Left lung (tissue), 10 donors: ENCODE data around the gene SUB1. TPM values are rescaled to one million over a fixed set of nuclear protein-coding genes. Genes with fewer than 3 reads are reported as not detected.
A peak's percentile ranks its signal among the peaks of the same experiment; 100 is the strongest.

ENCODE experiments used
- ATAC-seq: fragments of 200-7000 bp; cut with Tn5 transposase; one replicate; pipeline ENCODE4 v1.9.1; 2020; ENCODE audit warnings: moderate library complexity
- DNase-seq, 4 donors: peaks; one replicate each; pipeline ENCODE4 v3.0.0-alpha.2; 2013 to 2020
- H3K27ac ChIP-seq, 2 donors: fragments of 200-600 bp; sonication (generic) in 1 of 2; one replicate each; pipeline versions ENCODE4 v1.5.0 to v1.8.0; 2020 to 2021
- H3K27me3 ChIP-seq, 2 donors: fragments of 200-600 bp; sonication (generic) in 1 of 2; one replicate each; pipeline versions ENCODE4 v1.5.0 to v1.8.0; 2020 to 2021
- H3K36me3 ChIP-seq, 2 donors: fragments of 200-600 bp; sonication (generic) in 1 of 2; one replicate each; pipeline versions ENCODE4 v1.5.0 to v1.8.0; 2020 to 2021
- H3K4me1 ChIP-seq, 2 donors: fragments of 200-600 bp; one replicate each; pipeline ENCODE4 v1.8.0; 2021
- H3K4me3 ChIP-seq, 2 donors: fragments of 200-600 bp; sonication (generic) in 1 of 2; one replicate each; pipeline versions ENCODE4 v1.5.0 to v1.8.0; 2020 to 2021; ENCODE audit warnings: mild to moderate bottlenecking in 1 of 2
- H3K9me3 ChIP-seq, 2 donors: fragments of 200-600 bp; sonication (generic) in 1 of 2; one replicate each; pipeline versions ENCODE4 v1.5.0 to v1.8.0; 2020 to 2021
- intact Hi-C, 2 donors: fragments of 100-400 bp; cut with DNase I; formaldehyde crosslinking; loops; one replicate each; pipeline versions ENCODE4 v1.11.2 to v1.14.2; 2022
- polyA plus RNA-seq, 6 donors: library from polyadenylated mRNA; unstranded; fragments of 120-200 nt; gene quantifications; one replicate each; pipeline ENCODE4 v1.2.1, GENCODE V29; 2013; ENCODE audit not compliant: insufficient read length in 6 of 6
- total RNA-seq, 2 donors: library from RNA; stranded (reverse); fragmentation: NEBNext Ultra II Directional; extraction: Animal tissue kit (Norgen Biotek cat#: 25700); gene quantifications; one replicate each; pipeline ENCODE4 v1.2.1, GENCODE V29; 2021
- TF ChIP-seq, protein P1 (sequence below), 2 donors: fragments of 200-600 bp; sonication (generic) in 1 of 2; IDR thresholded peaks; one replicate each; pipeline versions ENCODE4 v1.5.0 to v1.8.0; 2021; ENCODE audit warnings: antibody characterized with exemption in 2 of 2
- donor health status: DM: no; HTN: yes; CAD: no.
- donor health status: DM: no; HTN: no; CAD: no.

Gene SUB1
- total and polyA plus RNA-seq, 8 donors: 166 to 289 (median 256) TPM

DNA sequence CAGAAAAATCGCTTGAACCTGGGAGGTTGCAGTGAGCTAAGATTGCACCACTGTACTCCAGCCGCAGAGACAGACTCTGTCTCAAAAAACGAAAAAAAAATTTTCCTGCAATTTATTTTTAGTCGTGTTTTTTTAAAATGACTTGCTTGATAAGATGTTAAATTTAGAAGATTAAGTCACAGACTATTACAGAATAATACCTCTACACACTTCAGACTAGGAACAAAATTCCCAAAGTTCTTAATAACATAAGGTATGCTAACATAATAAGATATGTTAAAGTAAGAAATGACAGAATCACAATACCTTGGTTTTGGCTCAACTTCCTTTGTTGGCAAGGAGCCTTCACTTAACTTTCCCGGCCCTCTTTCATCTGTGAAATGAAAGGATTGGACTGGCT, 66.3 kb downstream of the SUB1 start:
- Histone ChIP-seq H3K27ac (no peak overlapping the region), H3K27me3 (no peaks in the 10 kb centered on the region), H3K4me3 (no peak overlapping the region), H3K4me1 (no peaks in the 10 kb centered on the region), H3K36me3 (no peaks in the 10 kb centered on the region), H3K9me3 (peaks cover 0 to 14% of the 10 kb centered on the region in 2 donors)
- DNase-seq: peak in 1 of 4 donors; percentile 14
- TF ChIP-seq, protein P1, sequence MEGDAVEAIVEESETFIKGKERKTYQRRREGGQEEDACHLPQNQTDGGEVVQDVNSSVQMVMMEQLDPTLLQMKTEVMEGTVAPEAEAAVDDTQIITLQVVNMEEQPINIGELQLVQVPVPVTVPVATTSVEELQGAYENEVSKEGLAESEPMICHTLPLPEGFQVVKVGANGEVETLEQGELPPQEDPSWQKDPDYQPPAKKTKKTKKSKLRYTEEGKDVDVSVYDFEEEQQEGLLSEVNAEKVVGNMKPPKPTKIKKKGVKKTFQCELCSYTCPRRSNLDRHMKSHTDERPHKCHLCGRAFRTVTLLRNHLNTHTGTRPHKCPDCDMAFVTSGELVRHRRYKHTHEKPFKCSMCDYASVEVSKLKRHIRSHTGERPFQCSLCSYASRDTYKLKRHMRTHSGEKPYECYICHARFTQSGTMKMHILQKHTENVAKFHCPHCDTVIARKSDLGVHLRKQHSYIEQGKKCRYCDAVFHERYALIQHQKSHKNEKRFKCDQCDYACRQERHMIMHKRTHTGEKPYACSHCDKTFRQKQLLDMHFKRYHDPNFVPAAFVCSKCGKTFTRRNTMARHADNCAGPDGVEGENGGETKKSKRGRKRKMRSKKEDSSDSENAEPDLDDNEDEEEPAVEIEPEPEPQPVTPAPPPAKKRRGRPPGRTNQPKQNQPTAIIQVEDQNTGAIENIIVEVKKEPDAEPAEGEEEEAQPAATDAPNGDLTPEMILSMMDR (IDR thresholded peaks at IDR 0.05): no peak
- ATAC-seq: no peak
- intact Hi-C loops: no loop called here

Other genes starting within 250 kb of the SUB1 start
- gene ZFR, start 140.8 kb upstream of the SUB1 start, total RNA-seq: 10 to 100 TPM; 47.1 to 49.5 TPM
- 100 to 1,000 TPM in 4 of 6 donors, 10 to 100 TPM in 2; 90.2 to 116 (median 109) TPM for gene ZFR, start 140.8 kb upstream of the SUB1 start, polyA plus RNA-seq
- gene NPR3, start 125.8 kb downstream of the SUB1 start, total RNA-seq: 10 to 100 TPM; 16.5 to 33.9 TPM
- gene NPR3, start 125.8 kb downstream of the SUB1 start, polyA plus RNA-seq: 10 to 100 TPM; 24.4 to 48.2 (median 39.0) TPM